Activated CD4-positive, alpha-beta memory T cell treated with anti-CD3 and anti-CD28 coated beads for 36 hours (primary cell): ENCODE results near the gene C2CD4C. TPM values are rescaled to one million over a fixed set of nuclear protein-coding genes. Genes with fewer than 3 reads are reported as not detected.
"Not testable (repeated sequence)": the region's sequence is repeated elsewhere in the genome, so short reads cannot be mapped to it uniquely, and the experiment has no call there.

Experiments
- CTCF ChIA-PET: fragments of 350-600 bp; sonication (Branson Sonifier 250); formaldehyde crosslinking; loops from one replicate; lab custom pipeline; 2021; ENCODE audit warnings: antibody characterized with exemption, inconsistent platforms; lab: Charles Lee
- POLR2A ChIA-PET: fragments of 350-600 bp; sonication (Branson Sonifier 250); formaldehyde crosslinking; loops from one replicate; lab custom pipeline; 2021; ENCODE audit warnings: antibody characterized with exemption; lab: Charles Lee
- DNase-seq: peaks from one replicate; pipeline ENCODE4 v3.0.0-alpha.2; 2020
- H3K27ac Mint-ChIP-seq: one replicate; pipeline ENCODE4 v1.8.0; 2021; ENCODE audit warnings: mixed read lengths
- H3K27me3 Mint-ChIP-seq: one replicate; pipeline ENCODE4 v1.8.0; 2021; ENCODE audit warnings: mixed read lengths
- H3K36me3 Mint-ChIP-seq: one replicate; pipeline ENCODE4 v1.8.0; 2021; ENCODE audit warnings: mixed read lengths
- H3K4me1 Mint-ChIP-seq: one replicate; pipeline ENCODE4 v1.8.0; 2021; ENCODE audit warnings: low read depth, mixed read lengths
- H3K4me3 Mint-ChIP-seq: one replicate; pipeline ENCODE4 v1.8.0; 2021; ENCODE audit warnings: mild to moderate bottlenecking, mixed read lengths
- H3K9me3 Mint-ChIP-seq: one replicate; pipeline ENCODE4 v1.8.0; 2021; ENCODE audit warnings: mixed read lengths
- intact Hi-C: fragments of 100-400 bp; cut with micrococcal nuclease; formaldehyde crosslinking; loops from one replicate; pipeline ENCODE4 v1.15.1; 2023
- total RNA-seq, 2 experiments: library from RNA; stranded (reverse); gene quantifications; one replicate each; pipeline ENCODE4 v1.2.3, GENCODE V29; 2021

The C2CD4C gene
- total RNA-seq, 2 experiments from 2014 or later, result 0.33 to 0.44 TPM

- ChIA-PET POLR2A (no interaction called here), CTCF (no interaction called here)
- Mint-ChIP-seq H3K4me3 (no peak overlapping the region), H3K4me1 (peaks cover 9% of the 10 kb centered on the region), H3K27me3 (peaks cover 28% of the 10 kb centered on the region), H3K36me3 (peaks cover 4% of the 10 kb centered on the region), H3K9me3 (peaks cover 9% of the 10 kb centered on the region), H3K27ac (no peak overlapping the region)
- intact Hi-C loops, result no loop called here
- DNase-seq, result no peak
Measured at GRCh38 chr19:388691-389090, 20.3 kb downstream of the C2CD4C start.

- CTCF ChIA-PET, result interaction anchor here (0.8 kb wide), 1 partner anchor 123 kb away, joined by 3 read pairs; no protein-coding TSS in a partner anchor
- intact Hi-C loops, result no loop called here
- H3K4me3 Mint-ChIP-seq, result no peak overlapping the region
- peaks cover 34% of the 10 kb centered on the region for H3K27me3 Mint-ChIP-seq
- H3K27ac Mint-ChIP-seq, result no peak overlapping the region
- H3K4me1 Mint-ChIP-seq, result peaks cover 18% of the 10 kb centered on the region
- DNase-seq, result no peak
- peaks cover 2% of the 10 kb centered on the region for H3K9me3 Mint-ChIP-seq
- peaks cover 4% of the 10 kb centered on the region for H3K36me3 Mint-ChIP-seq
- POLR2A ChIA-PET, result no interaction called here
Measured at GRCh38 chr19:387777-388176, 21.2 kb downstream of the C2CD4C start.

- H3K4me3 Mint-ChIP-seq, POLR2A ChIA-PET: not testable (repeated sequence)
Measured at GRCh38 chr19:386632-387301, 22.2 kb downstream of the C2CD4C start.

GRCh38 chr19:386189-386588, 22.8 kb downstream of the C2CD4C start:
- H3K27me3 Mint-ChIP-seq, result peaks cover 37% of the 10 kb centered on the region
- CTCF ChIA-PET, result not testable (repeated sequence)

More at GRCh38 chr19:386632-387301, 22.2 kb downstream of the C2CD4C start:
- H3K27ac Mint-ChIP-seq, H3K9me3 Mint-ChIP-seq, intact Hi-C loops, CTCF ChIA-PET, DNase-seq, H3K36me3 Mint-ChIP-seq: not testable (repeated sequence)
- H3K4me1 Mint-ChIP-seq, result peaks cover 24% of the 10 kb centered on the region
- peaks cover 37% of the 10 kb centered on the region for H3K27me3 Mint-ChIP-seq

GRCh38 chr19:384799-385169, 24.2 kb downstream of the C2CD4C start:
- H3K4me3 Mint-ChIP-seq, result no peak overlapping the region
- peak; percentile 52 for DNase-seq
- H3K9me3 Mint-ChIP-seq, result no peaks in the 10 kb centered on the region
- peaks cover 24% of the 10 kb centered on the region for H3K4me1 Mint-ChIP-seq
- CTCF ChIA-PET, result interaction anchor here (1.2 to 1.4 kb wide), 3 partner anchors 13 to 126 kb away, joined by 3 to 5 read pairs (median 3); no protein-coding TSS in a partner anchor
- intact Hi-C loops, result no loop called here
- no peak overlapping the region for H3K27ac Mint-ChIP-seq
- H3K27me3 Mint-ChIP-seq, result peaks cover 37% of the 10 kb centered on the region
- peaks cover 6% of the 10 kb centered on the region for H3K36me3 Mint-ChIP-seq
- POLR2A ChIA-PET, result no interaction called here

More at GRCh38 chr19:386189-386588, 22.8 kb downstream of the C2CD4C start:
- H3K4me3 Mint-ChIP-seq, intact Hi-C loops, DNase-seq, H3K27ac Mint-ChIP-seq, H3K9me3 Mint-ChIP-seq, POLR2A ChIA-PET, H3K36me3 Mint-ChIP-seq: not testable (repeated sequence)
- peaks cover 24% of the 10 kb centered on the region for H3K4me1 Mint-ChIP-seq

GRCh38 chr19:383922-384798, 24.8 kb downstream of the C2CD4C start:
- peaks cover 34% of the 10 kb centered on the region for H3K27me3 Mint-ChIP-seq
- intact Hi-C loops, result loop anchor here (2.0 kb wide), 1 partner anchor 123 kb away; the partner anchor contains the start of gene TPGS1
- peaks cover 24% of the 10 kb centered on the region for H3K4me1 Mint-ChIP-seq

GRCh38 chr19:383040-383439, 25.9 kb downstream of the C2CD4C start:
- DNase-seq, result no peak
- POLR2A ChIA-PET, result interaction anchor here (0.8 kb wide), 2 partner anchors 40 to 105 kb away, joined by 3 read pairs; no protein-coding TSS in a partner anchor
- peaks cover 24% of the 10 kb centered on the region for H3K4me1 Mint-ChIP-seq
- intact Hi-C loops, result loop anchor here (2.0 kb wide), 1 partner anchor 124 kb away; the partner anchor contains the start of gene TPGS1
- H3K27ac Mint-ChIP-seq, result peak overlapping the region; percentile 63
- CTCF ChIA-PET, result interaction anchor here (1.0 kb wide), 3 partner anchors 124 to 128 kb away, joined by 3 to 6 read pairs (median 5); no protein-coding TSS in a partner anchor
- H3K4me3 Mint-ChIP-seq, result peak overlapping the region; percentile 53
- H3K27me3 Mint-ChIP-seq, result peaks cover 34% of the 10 kb centered on the region
- peaks cover 6% of the 10 kb centered on the region for H3K36me3 Mint-ChIP-seq
- no peaks in the 10 kb centered on the region for H3K9me3 Mint-ChIP-seq

More at GRCh38 chr19:383922-384798, 24.8 kb downstream of the C2CD4C start:
- no peaks in the 10 kb centered on the region for H3K9me3 Mint-ChIP-seq
- no peak overlapping the region for H3K27ac Mint-ChIP-seq
- CTCF ChIA-PET, result interaction anchor here (1.2 to 1.4 kb wide), 3 partner anchors 13 to 127 kb away, joined by 3 to 5 read pairs (median 3); no protein-coding TSS in a partner anchor
- peaks cover 6% of the 10 kb centered on the region for H3K36me3 Mint-ChIP-seq
- POLR2A ChIA-PET, result no interaction called here
- no peak overlapping the region for H3K4me3 Mint-ChIP-seq
- DNase-seq, result peak; percentile 21

GRCh38 chr19:382578-382977, 26.4 kb downstream of the C2CD4C start:
- Mint-ChIP-seq H3K27ac (peak overlapping the region; percentile 63), H3K4me1 (peaks cover 24% of the 10 kb centered on the region), H3K27me3 (peaks cover 36% of the 10 kb centered on the region), H3K4me3 (peak overlapping the region; percentile 53)
- DNase-seq, result peak; percentile 70
- ChIA-PET POLR2A (interaction anchor here (0.8 kb wide), 2 partner anchors 39 to 105 kb away, joined by 3 read pairs; no protein-coding TSS in a partner anchor), CTCF (interaction anchor here (1.0 kb wide), 3 partner anchors 124 to 128 kb away, joined by 3 to 6 read pairs (median 5); no protein-coding TSS in a partner anchor)
- not testable (repeated sequence) for H3K36me3 Mint-ChIP-seq, H3K9me3 Mint-ChIP-seq
- intact Hi-C loops, result loop anchor here (2.0 kb wide), 1 partner anchor 124 kb away; the partner anchor contains the start of gene TPGS1

GRCh38 chr19:381901-382300, 27.0 kb downstream of the C2CD4C start:
- DNase-seq, result peak; percentile 39
- CTCF ChIA-PET, result interaction anchor here (1.0 kb wide), 3 partner anchors 125 to 129 kb away, joined by 3 to 6 read pairs (median 5); no protein-coding TSS in a partner anchor
- POLR2A ChIA-PET, H3K9me3 Mint-ChIP-seq, H3K36me3 Mint-ChIP-seq, H3K27ac Mint-ChIP-seq, H3K4me3 Mint-ChIP-seq: not testable (repeated sequence)
- Mint-ChIP-seq H3K27me3 (peaks cover 34% of the 10 kb centered on the region), H3K4me1 (peaks cover 24% of the 10 kb centered on the region)
- intact Hi-C loops, result loop anchor here (2.0 kb wide), 1 partner anchor 125 kb away; the partner anchor contains the start of gene TPGS1

- H3K36me3 Mint-ChIP-seq, intact Hi-C loops, POLR2A ChIA-PET, H3K4me3 Mint-ChIP-seq, H3K27ac Mint-ChIP-seq, H3K9me3 Mint-ChIP-seq: not testable (repeated sequence)
- CTCF ChIA-PET, result interaction anchor here (0.7 kb wide), 1 partner anchor 130 kb away, joined by 3 read pairs; no protein-coding TSS in a partner anchor
- DNase-seq, result peak; percentile 22
- Mint-ChIP-seq H3K4me1 (peaks cover 24% of the 10 kb centered on the region), H3K27me3 (peaks cover 27% of the 10 kb centered on the region)
Measured at GRCh38 chr19:380618-381219, 28.2 kb downstream of the C2CD4C start.

GRCh38 chr19:379796-380195, 29.2 kb downstream of the C2CD4C start:
- intact Hi-C loops, result no loop called here
- DNase-seq, result no peak
- no peak overlapping the region for H3K27ac Mint-ChIP-seq
- ChIA-PET CTCF (no interaction called here), POLR2A (interaction anchor here (0.6 kb wide), 1 partner anchor 146 kb away, joined by 3 read pairs; no protein-coding TSS in a partner anchor)
- peaks cover 26% of the 10 kb centered on the region for H3K27me3 Mint-ChIP-seq
- no peak overlapping the region for H3K4me3 Mint-ChIP-seq
- peaks cover 24% of the 10 kb centered on the region for H3K4me1 Mint-ChIP-seq
- H3K36me3 Mint-ChIP-seq, result peaks cover 6% of the 10 kb centered on the region
- no peaks in the 10 kb centered on the region for H3K9me3 Mint-ChIP-seq
